Muscle of back (tissue), 11 donors: ENCODE results near the gene PEAR1. TPM values are rescaled to one million over a fixed set of nuclear protein-coding genes. Genes with fewer than 3 reads are reported as not detected.
A peak's percentile ranks its signal among the peaks of the same experiment; 100 is the strongest.
"Not testable (repeated sequence)": the region's sequence is repeated elsewhere in the genome, so short reads cannot be mapped to it uniquely, and the experiment has no call there.

ENCODE experiments used
- DNase-seq, 3 donors: peaks; one replicate each; pipeline versions ENCODE4 v3.0.0 to v3.0.0-alpha.2; 2013
- polyA plus RNA-seq, 10 donors: library from polyadenylated mRNA; unstranded; fragments of 120-200 nt; gene quantifications; one replicate each; pipeline ENCODE4 v1.2.1, GENCODE V29; 2013; ENCODE audit not compliant: insufficient read length in 10 of 10

The PEAR1 gene
- polyA plus RNA-seq, 10 donors, result 18.1 to 30.3 (median 22.0) TPM

GRCh38 chr1:156913809-156914387 lies 20.4 kb downstream of the PEAR1 start:
- no peak for DNase-seq

DNA sequence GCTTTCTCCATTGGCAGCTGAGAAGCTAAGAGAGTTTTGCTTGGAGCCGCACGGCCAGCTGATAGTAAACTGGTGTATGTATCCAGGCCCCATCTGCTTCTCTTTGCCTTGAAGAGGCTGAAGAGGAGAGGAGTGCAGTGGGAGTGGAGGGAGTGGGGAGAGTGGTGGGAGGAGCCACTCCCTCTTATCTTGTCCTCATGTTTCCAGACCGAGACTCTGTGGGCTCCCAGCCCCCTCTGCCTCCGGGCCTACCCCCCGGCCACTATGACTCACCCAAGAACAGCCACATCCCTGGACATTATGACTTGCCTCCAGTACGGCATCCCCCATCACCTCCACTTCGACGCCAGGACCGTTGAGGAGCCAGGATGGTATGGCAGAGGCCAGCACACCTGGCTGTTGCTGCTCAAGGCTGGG lies 20.9 kb downstream of the PEAR1 start:
- no peak for DNase-seq

DNA sequence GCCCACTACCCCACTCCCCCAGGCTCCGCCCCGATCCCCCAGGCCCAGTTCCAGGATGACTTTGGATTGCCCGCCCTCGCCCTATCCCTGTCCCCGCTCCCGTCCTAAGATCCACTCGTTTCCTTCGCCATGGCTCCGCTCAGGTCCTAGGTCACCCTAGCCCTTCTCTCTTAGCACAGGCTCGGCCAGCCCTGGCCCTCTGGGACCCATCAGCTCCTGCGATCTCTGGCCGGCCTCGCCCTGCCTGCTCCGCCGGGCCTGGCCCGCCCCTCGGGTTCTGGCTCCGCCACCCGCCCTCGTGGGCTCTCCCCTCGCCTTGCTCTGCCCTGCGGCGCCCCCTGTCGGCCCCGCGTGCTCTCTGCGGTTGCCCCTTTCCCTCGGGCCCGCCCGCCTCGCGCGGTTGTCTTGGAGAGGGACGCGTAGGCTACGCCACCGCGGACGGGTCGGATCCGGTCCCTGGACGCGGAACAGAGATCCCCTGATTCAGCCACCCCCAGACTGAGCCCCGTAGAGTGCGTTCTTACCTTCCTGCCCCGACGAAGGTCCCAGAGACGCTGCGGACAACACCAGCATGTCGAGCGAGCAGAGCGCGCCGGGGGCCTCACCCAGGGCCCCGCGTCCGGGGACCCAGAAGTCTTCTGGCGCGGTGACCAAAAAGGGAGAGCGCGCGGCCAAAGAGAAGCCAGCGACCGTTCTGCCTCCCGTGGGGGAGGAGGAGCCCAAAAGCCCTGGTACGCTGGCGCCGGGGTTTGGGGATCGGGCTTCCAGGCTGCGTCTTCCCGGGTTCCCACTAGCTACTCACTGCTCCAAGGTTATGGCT lies 26.9 kb downstream of the PEAR1 start, which contains the start of gene LRRC71:
Gene LRRC71 (plus strand): TSS at position 400 of the 820 bp plus-strand sequence. CDS start 172 bp downstream, at position 572.
- DNase-seq, result peak; percentile 72 to 93 (median 82)

- no peak for DNase-seq
Measured at GRCh38 chr1:156921053-156921529, 27.6 kb downstream of the PEAR1 start.

GRCh38 chr1:156922986-156923669 lies 29.6 kb downstream of the PEAR1 start:
- no peak for DNase-seq

DNA sequence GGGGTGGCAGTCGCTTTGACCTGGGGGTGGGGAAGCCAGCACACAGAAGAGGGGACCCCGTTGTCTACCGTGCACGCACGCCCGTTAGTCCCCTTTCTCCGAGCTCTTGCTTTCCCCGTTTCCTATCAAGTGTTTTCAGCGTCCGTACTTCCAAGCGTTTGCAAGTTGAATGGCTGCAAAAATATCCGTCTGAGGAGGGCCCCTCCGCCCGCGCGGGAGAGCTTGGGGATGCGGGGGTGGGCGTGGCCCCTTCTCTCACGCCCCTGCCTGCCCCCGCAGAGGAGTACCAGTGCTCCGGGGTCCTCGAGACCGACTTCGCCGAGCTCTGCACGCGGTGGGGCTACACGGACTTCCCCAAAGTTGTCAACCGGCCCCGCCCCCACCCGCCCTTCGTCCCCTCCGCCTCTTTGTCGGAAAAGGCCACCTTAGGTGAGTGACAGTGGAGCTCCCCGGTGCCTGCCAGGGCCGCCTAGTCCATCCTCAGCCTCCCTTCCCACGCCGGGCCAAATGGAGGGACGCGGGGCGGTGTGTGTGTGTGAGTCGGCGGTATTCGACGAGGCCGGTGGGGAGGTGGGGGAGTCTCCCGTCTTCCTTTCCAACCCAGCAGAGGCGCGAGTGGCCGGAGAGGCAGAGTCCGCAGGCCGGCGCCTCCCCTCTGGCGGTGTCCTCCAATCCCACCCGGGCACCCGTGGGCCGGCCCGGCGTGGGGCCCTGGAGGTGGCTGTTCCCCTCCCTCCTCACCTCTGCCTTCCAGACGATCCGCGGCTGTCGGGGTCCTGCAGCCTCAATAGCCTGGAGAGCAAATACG lies 30.4 kb downstream of the PEAR1 start:
- no peak for DNase-seq

DNA sequence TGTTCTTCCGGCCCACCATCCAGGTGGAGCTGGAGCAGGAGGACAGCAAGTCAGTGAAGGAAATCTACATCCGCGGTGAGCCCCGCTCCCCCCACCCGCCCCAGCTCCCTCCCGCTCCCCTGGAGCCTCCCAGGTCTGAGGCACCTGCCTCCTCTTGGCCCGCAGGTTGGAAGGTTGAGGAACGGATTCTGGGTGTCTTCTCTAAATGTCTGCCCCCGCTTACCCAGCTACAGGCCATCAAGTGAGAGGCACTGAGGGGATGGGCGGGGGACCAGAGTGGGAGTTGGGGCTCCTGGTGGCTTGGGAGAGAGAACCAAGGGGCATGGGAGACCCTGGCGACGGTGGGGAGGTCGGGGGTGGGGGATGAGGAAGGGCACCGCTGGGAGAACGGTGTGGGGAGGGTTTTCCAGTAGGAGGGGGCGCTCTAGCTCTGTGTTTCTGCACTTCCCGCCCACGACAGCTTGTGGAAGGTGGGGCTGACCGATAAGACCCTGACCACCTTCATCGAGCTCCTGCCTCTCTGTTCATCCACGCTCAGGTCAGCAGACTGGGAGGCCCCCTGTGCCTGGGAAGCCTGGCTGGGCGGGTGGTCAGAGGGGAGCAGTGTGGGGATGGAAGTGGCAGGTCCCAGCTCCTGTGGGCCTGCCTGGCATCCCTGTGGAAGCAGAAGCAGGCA lies 31.1 kb downstream of the PEAR1 start:
- no peak for DNase-seq

DNA sequence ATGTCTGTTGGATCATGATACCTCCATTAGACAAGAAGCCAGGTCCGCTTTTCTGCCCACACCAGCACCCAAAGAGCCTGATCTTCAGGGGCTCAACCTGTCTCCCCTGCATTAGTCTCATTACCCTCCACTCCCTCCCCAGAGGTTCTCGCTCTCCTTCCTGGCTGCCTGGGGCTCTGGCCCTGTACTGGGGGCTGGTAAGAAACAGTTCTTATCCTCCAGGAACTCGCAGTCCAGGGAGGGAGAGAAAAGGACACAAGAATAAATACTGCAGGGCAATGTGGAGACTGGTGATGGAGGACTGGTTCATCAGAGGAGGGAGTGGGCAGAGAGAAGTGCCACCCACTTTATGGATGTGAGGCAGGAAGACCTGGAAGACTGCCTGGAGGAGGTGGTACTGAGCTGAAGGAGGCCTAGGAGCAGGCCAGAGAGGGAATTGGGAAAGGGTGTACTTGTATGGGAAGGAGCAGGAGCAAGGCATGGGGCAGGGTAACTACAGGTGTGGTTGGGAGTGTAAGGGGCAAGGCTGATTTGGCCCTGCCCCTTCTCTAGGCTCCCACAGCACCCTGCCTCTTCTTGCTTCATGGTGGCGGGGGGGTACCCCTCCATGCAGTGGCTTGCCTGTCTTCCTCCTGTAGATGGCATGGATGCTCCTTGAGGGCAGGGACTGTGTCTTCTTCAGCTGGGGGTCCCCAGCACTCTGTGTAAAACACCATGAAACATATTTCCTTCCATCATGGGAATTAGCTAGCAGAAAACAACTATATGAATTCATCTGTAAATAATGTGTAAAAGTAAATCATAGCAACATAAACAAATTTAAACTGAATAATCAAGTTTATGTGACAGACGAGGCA lies 31.9 kb downstream of the PEAR1 start:
- DNase-seq, result no peak

DNA sequence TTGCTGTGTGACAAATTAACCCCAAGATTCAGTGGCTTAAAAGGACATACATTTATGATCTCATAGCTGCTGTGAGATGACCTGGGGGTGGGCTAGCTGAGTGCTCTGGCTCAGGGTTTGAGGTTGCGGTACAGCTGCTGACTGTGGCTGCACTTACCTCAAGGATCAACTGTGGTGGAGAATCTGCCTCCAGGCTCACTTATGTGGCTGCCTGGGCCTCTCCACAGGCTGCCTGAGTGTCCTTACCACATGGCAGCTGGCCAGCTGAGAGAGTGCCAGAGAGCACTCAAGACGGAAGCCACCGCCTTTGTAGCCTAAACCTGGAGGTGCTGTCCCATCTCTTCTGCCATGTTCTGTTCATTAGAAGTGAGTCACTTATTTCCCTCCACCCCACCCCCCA lies 32.7 kb downstream of the PEAR1 start:
- DNase-seq, result peak in 1 of 3 donors; percentile 70

DNA sequence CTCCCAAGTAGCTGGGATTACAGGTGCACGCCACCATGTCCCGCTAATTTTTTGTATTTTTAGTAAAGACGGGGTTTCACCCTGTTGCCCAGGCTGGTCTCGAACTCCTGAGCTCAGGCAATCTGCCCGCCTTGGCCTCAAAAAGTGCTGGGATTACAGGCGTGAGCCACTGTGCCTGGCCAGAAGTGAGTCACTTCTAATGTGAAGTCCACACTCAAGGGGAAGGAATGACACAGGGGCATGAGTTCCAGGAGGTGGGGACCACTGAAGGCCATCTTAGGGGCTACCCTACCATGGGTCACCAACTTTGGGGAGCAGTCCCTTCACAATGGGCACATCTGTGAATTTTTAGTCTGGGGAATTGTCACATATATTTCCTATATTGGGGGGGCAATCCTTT lies 33.2 kb downstream of the PEAR1 start:
- DNase-seq, result not testable (repeated sequence)

- DNase-seq, result peak; percentile 63 to 86 (median 68)
Measured at GRCh38 chr1:156927215-156928042, 33.9 kb downstream of the PEAR1 start.

- no peak for DNase-seq
Measured at GRCh38 chr1:156928043-156928602, 34.6 kb downstream of the PEAR1 start.

GRCh38 chr1:156929596-156930238 lies 36.2 kb downstream of the PEAR1 start:
- DNase-seq, result no peak

DNA sequence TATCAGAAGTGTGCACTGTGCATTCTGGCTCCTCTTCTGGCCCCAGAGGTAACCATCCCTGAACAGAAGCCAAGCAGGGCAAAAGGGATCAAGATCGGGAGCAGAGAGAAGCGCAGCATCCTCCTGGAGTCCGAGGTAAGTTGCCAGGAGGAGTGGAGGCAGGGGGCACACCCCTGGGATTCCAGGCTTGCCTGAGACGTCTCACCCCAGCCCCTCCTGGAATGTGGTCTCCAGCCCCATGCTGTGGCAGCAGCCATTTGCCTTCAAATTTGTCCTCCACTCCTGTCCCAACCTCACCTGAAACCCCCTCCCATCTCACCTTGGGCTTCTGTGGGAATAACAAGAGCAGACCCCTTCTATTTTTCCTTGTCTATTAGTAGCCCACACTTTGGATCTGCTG lies 37.0 kb downstream of the PEAR1 start:
- no peak for DNase-seq

- no peak for DNase-seq
Measured at GRCh38 chr1:156931211-156931952, 37.9 kb downstream of the PEAR1 start.

- DNase-seq, result no peak
Measured at GRCh38 chr1:156931974-156932710, 38.6 kb downstream of the PEAR1 start.

GRCh38 chr1:156933136-156933535 lies 39.6 kb downstream of the PEAR1 start:
- no peak for DNase-seq
